Parietal lobe (tissue), 2 donors: ENCODE measurements around the gene FMR1. TPM values are rescaled to one million over a fixed set of nuclear protein-coding genes. Genes with fewer than 3 reads are reported as not detected.

ENCODE experiments used
- small RNA-seq: library from RNA; depleted of rRNA; stranded (forward); fragments of <200 nt; gene quantifications from one replicate; pipeline ENCODE3, GENCODE V24; 2014; ENCODE audit warnings: low replicate concordance
- total RNA-seq: library from RNA; depleted of rRNA; stranded (reverse); fragments of >200 nt; gene quantifications from one replicate; pipeline ENCODE4 v1.2.3, GENCODE V29; 2014

FMR1 gene
- total RNA-seq, result 93.6 TPM

DNA sequence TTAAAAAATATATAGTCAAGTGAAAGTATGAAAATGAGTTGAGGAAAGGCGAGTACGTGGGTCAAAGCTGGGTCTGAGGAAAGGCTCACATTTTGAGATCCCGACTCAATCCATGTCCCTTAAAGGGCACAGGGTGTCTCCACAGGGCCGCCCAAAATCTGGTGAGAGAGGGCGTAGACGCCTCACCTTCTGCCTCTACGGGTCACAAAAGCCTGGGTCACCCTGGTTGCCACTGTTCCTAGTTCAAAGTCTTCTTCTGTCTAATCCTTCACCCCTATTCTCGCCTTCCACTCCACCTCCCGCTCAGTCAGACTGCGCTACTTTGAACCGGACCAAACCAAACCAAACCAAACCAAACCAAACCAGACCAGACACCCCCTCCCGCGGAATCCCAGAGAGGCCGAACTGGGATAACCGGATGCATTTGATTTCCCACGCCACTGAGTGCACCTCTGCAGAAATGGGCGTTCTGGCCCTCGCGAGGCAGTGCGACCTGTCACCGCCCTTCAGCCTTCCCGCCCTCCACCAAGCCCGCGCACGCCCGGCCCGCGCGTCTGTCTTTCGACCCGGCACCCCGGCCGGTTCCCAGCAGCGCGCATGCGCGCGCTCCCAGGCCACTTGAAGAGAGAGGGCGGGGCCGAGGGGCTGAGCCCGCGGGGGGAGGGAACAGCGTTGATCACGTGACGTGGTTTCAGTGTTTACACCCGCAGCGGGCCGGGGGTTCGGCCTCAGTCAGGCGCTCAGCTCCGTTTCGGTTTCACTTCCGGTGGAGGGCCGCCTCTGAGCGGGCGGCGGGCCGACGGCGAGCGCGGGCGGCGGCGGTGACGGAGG lies at the start of gene FMR1:
Gene FMR1, plus strand, starts transcription at position 728 of the 831 bp plus-strand sequence. CDS start 261 bp downstream, outside the sequence.

DNA sequence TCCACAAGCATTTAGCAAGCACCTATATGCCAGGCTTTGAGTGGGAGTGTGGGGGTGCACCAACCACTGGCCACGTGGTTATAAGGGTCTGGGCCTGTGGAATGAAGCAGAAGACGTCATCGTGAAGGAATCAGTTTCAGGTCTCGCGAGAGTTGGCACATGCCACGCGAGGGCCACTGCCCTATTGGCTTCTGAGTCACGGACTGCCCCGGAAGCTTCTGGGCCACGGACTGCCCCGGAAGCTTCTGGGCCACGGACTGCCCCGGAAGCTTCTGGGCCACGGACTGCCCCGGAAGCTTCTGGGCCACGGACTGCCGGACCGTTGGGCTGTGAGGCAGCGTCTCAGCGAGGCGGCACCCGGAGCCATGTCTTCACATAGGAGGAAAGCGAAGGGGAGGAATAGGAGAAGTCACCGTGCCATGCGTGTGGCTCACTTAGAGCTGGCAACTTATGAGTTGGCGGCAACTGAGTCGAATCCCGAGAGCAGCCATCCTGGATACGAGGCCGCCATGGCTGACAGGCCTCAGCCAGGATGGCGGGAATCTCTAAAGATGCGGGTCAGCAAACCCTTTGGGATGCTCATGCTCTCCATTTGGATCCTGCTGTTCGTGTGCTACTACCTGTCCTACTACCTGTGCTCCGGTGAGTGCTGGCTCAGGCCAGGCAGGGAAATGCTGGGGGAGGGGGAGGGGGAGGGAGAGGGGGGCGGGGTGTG lies 69.5 kb downstream of the FMR1 start, which contains the start of gene FMR1NB:
Gene FMR1NB, plus strand, starts transcription at position 300 of the 715 bp plus-strand sequence. Its CDS starts 66 bp downstream, at position 366.

Small RNAs within 50 kb of the gene (small RNA-seq; reads per million reads assigned to genes)
- not detected for gene RF02118

Other genes starting within 250 kb of the FMR1 start
- not detected for gene FMR1NB, start 69.4 kb downstream of the FMR1 start, total RNA-seq